Rectal smooth muscle tissue (tissue), 1 donor: ENCODE results near the gene COLQ.

ENCODE experiments used
- H3K27ac ChIP-seq: one replicate; pipeline ENCODE4 v1.7.0; 2013; ENCODE audit warnings: low read depth, low read length, inconsistent platforms
- H3K27me3 ChIP-seq: one replicate; pipeline ENCODE4 v1.7.0; 2013; ENCODE audit warnings: low read length; ENCODE audit not compliant: control insufficient read depth, insufficient read depth
- H3K36me3 ChIP-seq: one replicate; pipeline ENCODE4 v1.7.0; 2013; ENCODE audit warnings: low read length; ENCODE audit not compliant: control insufficient read depth, insufficient read depth
- H3K4me1 ChIP-seq: one replicate; pipeline ENCODE4 v1.7.0; 2013; ENCODE audit warnings: low read length; ENCODE audit not compliant: control insufficient read depth, insufficient read depth
- H3K4me3 ChIP-seq: one replicate; pipeline ENCODE4 v1.7.0; 2013; ENCODE audit warnings: low read length
- H3K9ac ChIP-seq: one replicate; pipeline ENCODE4 v1.7.0; 2013; ENCODE audit warnings: low read length

Gene COLQ

DNA sequence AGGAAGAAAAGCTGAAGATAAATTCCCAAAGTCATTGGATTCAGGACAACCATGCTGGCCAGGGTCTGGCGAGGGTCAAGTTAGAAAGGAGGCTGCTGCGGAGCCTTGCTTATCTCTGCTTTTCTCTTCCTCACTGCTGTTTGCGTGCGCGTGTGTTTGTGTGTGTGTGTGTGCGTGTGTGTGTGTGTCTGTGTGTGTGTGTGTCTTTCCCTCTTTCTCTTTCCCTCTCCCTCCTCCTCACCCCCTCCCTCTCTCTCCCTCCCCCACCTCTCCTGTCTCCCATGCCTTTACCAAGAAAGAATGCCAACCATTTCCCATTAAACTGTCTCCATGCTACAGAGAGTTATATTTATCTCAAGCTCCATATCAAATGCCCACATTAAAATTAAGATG is at the start of gene COLQ:
Gene COLQ, minus strand, starts transcription at position 134 of the 393 bp plus-strand sequence. Its CDS starts 81 bp downstream, at position 53.
- Histone ChIP-seq H3K36me3 (no peaks in the 10 kb centered on the region), H3K27ac (no peak within 1 kb of the TSS), H3K4me1 (peaks cover 3% of the 10 kb centered on the region), H3K9ac (no peak within 1 kb of the TSS), H3K27me3 (no peaks in the 10 kb centered on the region), H3K4me3 (peak within 1 kb of the TSS; percentile 14)

DNA sequence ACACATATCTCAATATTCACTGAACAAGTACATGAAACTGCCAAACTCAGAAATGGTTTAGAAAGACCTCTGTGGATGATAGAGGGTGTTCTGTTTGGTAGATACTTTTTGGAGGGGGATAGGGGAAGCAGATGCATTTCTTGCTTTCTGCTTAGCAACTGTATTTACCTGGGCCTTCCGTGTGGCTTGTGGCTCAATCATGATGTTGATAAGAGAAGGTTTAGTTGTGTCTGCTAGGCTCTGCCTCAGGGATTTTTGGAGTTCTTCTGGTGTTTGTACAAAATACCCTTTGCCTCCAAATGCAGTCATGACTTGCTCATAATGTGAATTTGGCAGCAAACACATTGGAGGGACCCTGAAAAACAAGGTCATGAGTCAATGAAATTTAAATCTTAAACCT is 41.7 kb upstream of the COLQ start:
- Histone ChIP-seq H3K4me3 (no peak overlapping the region), H3K36me3 (peaks cover 20% of the 10 kb centered on the region), H3K4me1 (no peaks in the 10 kb centered on the region), H3K27me3 (no peaks in the 10 kb centered on the region), H3K27ac (no peak overlapping the region), H3K9ac (no peak overlapping the region)

GRCh38 chr3:15562560-15562959 is 41.1 kb upstream of the COLQ start:
- Histone ChIP-seq H3K4me1 (no peaks in the 10 kb centered on the region), H3K4me3 (no peak overlapping the region), H3K27ac (no peak overlapping the region), H3K27me3 (no peaks in the 10 kb centered on the region), H3K9ac (no peak overlapping the region), H3K36me3 (peaks cover 17% of the 10 kb centered on the region)

GRCh38 chr3:15558581-15558980 is 37.1 kb upstream of the COLQ start:
- Histone ChIP-seq H3K4me3 (no peak overlapping the region), H3K4me1 (no peaks in the 10 kb centered on the region), H3K27me3 (no peaks in the 10 kb centered on the region), H3K36me3 (peaks cover 9% of the 10 kb centered on the region), H3K9ac (no peak overlapping the region), H3K27ac (no peak overlapping the region)

DNA sequence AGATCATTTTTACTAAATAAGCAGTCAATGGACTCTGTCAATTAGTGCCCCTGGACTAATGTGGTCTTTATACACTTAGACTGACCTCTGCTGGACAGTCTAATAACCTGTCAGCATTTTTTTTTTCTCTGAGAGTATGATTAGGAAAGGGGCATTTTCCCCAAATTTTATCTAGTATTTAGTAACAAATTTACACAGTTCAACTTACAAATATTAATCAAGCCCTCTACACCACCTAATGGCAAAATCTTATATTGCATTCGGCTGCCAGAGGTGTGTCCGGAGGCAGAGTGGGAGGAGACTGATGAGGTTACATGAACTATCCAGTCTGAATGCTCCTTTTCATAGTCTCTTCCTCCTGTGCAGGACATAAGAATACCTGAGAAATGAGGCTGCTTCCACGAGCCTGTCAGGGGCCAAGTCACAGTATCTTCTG is 36.0 kb upstream of the COLQ start:
- Histone ChIP-seq H3K4me3 (no peak overlapping the region), H3K27ac (no peak overlapping the region), H3K9ac (no peak overlapping the region), H3K4me1 (no peaks in the 10 kb centered on the region), H3K36me3 (peaks cover 2% of the 10 kb centered on the region), H3K27me3 (no peaks in the 10 kb centered on the region)

DNA sequence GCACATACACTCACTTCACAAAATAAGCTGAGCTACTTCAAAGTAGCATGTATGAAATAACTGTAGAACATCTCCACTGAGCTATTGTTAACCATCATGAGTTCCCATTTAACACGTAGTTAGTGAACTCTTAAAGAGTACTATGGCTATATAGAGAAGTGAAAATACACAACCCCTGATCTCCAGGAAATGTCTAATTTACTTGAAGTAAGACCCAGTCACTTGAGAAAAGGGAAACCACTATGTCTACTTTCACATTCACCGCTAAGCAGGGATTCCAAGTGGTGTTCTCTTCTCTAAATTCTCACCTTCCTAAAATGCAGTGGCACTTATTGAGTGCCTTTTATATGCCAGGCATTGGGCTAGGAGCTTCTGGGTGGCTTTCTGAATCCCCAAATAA is 35.0 kb upstream of the COLQ start:
- H3K27me3 ChIP-seq = no peaks in the 10 kb centered on the region
- H3K27ac ChIP-seq = no peak overlapping the region
- no peaks in the 10 kb centered on the region for H3K4me1 ChIP-seq
- H3K36me3 ChIP-seq = no peaks in the 10 kb centered on the region
- H3K4me3 ChIP-seq = no peak overlapping the region
- H3K9ac ChIP-seq = no peak overlapping the region

- Histone ChIP-seq H3K27me3 (no peaks in the 10 kb centered on the region), H3K4me1 (no peaks in the 10 kb centered on the region), H3K4me3 (no peak overlapping the region), H3K36me3 (no peaks in the 10 kb centered on the region), H3K27ac (no peak overlapping the region), H3K9ac (no peak overlapping the region)
These were observed 32.2 kb upstream of the COLQ start for GRCh38 chr3:15553749-15554148.

GRCh38 chr3:15551902-15552301 is 30.4 kb upstream of the COLQ start:
- H3K27ac ChIP-seq = no peak overlapping the region
- no peaks in the 10 kb centered on the region for H3K4me1 ChIP-seq
- no peaks in the 10 kb centered on the region for H3K27me3 ChIP-seq
- H3K36me3 ChIP-seq = no peaks in the 10 kb centered on the region
- no peak overlapping the region for H3K9ac ChIP-seq
- H3K4me3 ChIP-seq = no peak overlapping the region

DNA sequence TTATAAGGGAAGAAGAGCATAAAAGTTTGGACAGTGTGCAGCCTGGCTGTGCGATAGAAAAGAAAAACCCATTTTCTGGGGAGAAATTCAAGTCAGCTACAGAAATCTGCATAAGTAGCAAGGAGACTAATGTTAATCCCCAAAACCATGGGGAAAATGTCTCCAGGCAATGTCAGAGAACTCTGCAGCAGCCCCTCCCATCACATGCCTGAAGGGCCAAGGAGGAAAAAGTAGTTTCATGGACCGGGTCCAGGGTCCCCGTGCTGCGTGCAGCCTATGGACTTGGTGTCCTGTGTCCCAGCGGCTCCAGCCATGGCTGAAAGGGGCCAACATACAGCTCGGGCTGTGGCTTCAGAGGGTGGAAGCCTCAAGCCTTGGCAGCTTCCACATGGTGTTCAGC is 28.3 kb upstream of the COLQ start:
- H3K4me1 ChIP-seq = no peaks in the 10 kb centered on the region
- H3K4me3 ChIP-seq = no peak overlapping the region
- H3K36me3 ChIP-seq = no peaks in the 10 kb centered on the region
- H3K27me3 ChIP-seq = no peaks in the 10 kb centered on the region
- no peak overlapping the region for H3K9ac ChIP-seq
- H3K27ac ChIP-seq = no peak overlapping the region

DNA sequence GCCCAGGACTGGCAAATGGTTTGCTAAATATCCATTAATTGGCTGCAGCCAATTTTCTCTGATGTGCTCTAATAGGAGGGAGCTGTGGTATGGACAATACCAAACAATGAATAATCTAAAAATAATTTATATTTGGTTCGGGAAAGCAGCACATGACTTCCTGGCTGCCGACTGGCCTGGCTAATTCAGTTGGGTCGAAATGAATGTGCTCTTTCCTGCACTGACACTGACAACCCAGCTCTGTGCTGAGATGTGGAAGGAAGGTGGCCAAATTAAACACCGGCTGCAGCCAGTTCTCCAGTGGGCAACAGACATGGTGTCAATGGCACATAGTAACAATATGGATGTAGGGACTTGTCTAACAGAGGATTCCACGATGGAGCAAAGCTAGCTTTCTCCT is 21.1 kb upstream of the COLQ start:
- H3K4me1 ChIP-seq = no peaks in the 10 kb centered on the region
- peaks cover 2% of the 10 kb centered on the region for H3K36me3 ChIP-seq
- no peak overlapping the region for H3K4me3 ChIP-seq
- H3K27ac ChIP-seq = no peak overlapping the region
- H3K27me3 ChIP-seq = no peaks in the 10 kb centered on the region
- no peak overlapping the region for H3K9ac ChIP-seq

DNA sequence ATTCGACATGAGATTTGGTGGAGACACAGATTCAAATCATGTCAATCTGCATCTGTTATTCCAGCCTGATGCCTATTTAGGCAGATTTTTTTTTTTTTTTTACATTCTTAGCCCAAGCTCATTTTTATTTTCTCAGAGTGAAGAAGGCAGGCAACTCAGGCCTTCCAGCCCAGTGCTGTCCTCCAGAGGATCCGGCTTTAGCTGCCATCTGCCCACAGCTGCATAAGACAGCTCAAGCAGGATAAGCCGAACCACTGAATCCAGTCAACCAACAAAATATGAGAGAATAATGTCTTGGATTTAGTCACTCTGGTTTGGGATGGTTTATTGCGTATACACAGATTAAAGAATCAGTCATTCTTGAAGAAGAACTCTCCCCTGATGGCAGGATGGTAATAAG is 19.9 kb upstream of the COLQ start:
- Histone ChIP-seq H3K36me3 (peaks cover 2% of the 10 kb centered on the region), H3K4me3 (no peak overlapping the region), H3K27me3 (no peaks in the 10 kb centered on the region), H3K9ac (no peak overlapping the region), H3K4me1 (no peaks in the 10 kb centered on the region), H3K27ac (no peak overlapping the region)

GRCh38 chr3:15539066-15539465 is 17.6 kb upstream of the COLQ start:
- no peak overlapping the region for H3K4me3 ChIP-seq
- H3K9ac ChIP-seq = no peak overlapping the region
- H3K4me1 ChIP-seq = no peaks in the 10 kb centered on the region
- no peak overlapping the region for H3K27ac ChIP-seq
- H3K36me3 ChIP-seq = peaks cover 2% of the 10 kb centered on the region
- no peaks in the 10 kb centered on the region for H3K27me3 ChIP-seq

GRCh38 chr3:15538345-15538744 is 16.8 kb upstream of the COLQ start:
- Histone ChIP-seq H3K27me3 (no peaks in the 10 kb centered on the region), H3K27ac (no peak overlapping the region), H3K36me3 (peaks cover 2% of the 10 kb centered on the region), H3K4me3 (no peak overlapping the region), H3K4me1 (no peaks in the 10 kb centered on the region), H3K9ac (no peak overlapping the region)
